ENCODE data around the gene RAB3B.

GRCh38 chr1:51936531-51936930, 54.0 kb downstream of the RAB3B start:
- TF ChIP-seq CTCF (conservative IDR thresholded peaks at IDR 0.05; ENCODE audit: low read depth, low read length) = no peak; the same call in 1 of the 2 replicates
- TF ChIP-seq POLR2A (IDR thresholded peaks at IDR 0.05; ENCODE audit: low read depth, low read length) = no peak
- peak; percentile 44 for TF ChIP-seq RAD21 (IDR thresholded peaks at IDR 0.05; ENCODE audit: low read length)
- TF ChIP-seq MXI1 (IDR thresholded peaks at IDR 0.05; ENCODE audit: borderline replicate concordance, low read depth, low read length) = no peak
- TF ChIP-seq SMC3 (IDR thresholded peaks at IDR 0.05; ENCODE audit: low read depth, low read length) = peak; percentile 45
- TF ChIP-seq USF2 (IDR thresholded peaks at IDR 0.05; ENCODE audit: low read depth, low read length) = no peak
- no peak for TF ChIP-seq MAFK (IDR thresholded peaks at IDR 0.05; ENCODE audit: low read depth, low read length)
- TF ChIP-seq RCOR1 (IDR thresholded peaks at IDR 0.05; ENCODE audit: insufficient replicate concordance, low read length) = no peak
- no peak for TF ChIP-seq ELK1 (IDR thresholded peaks at IDR 0.05; ENCODE audit: borderline replicate concordance, low read depth, low read length)
- TF ChIP-seq MAZ (IDR thresholded peaks at IDR 0.05; ENCODE audit: borderline replicate concordance, low read depth, low read length) = no peak
- TF ChIP-seq RFX5 (IDR thresholded peaks at IDR 0.05; ENCODE audit: low read depth, low read length) = no peak
- no peak for TF ChIP-seq CEBPB (IDR thresholded peaks at IDR 0.05; ENCODE audit: low read depth, low read length)
- TF ChIP-seq CHD1 (IDR thresholded peaks at IDR 0.05; ENCODE audit: low read depth, low read length) = no peak

All from IMR-90 (cell line).